DOHH2 (cell line): ENCODE data around the gene PLBD2.

ENCODE experiments used
- EZH2phosphoT487 ChIP-seq: fragments of 200-600 bp; sonication (generic); IDR thresholded peaks from 2 replicates; pipeline ENCODE4 v1.6.1; 2017; ENCODE audit warnings: borderline replicate concordance, mild to moderate bottlenecking, antibody characterized with exemption, low read length, moderate library complexity, mixed read lengths
- TF ChIP-seq, protein P1 (sequence below): fragments of 200-600 bp; sonication (generic); IDR thresholded peaks from one replicate; pipeline ENCODE4 v1.5.1; 2014; ENCODE audit warnings: antibody characterized with exemption, mild to moderate bottlenecking, low read depth, low read length; ENCODE audit not compliant: poor library complexity, severe bottlenecking

DNA sequence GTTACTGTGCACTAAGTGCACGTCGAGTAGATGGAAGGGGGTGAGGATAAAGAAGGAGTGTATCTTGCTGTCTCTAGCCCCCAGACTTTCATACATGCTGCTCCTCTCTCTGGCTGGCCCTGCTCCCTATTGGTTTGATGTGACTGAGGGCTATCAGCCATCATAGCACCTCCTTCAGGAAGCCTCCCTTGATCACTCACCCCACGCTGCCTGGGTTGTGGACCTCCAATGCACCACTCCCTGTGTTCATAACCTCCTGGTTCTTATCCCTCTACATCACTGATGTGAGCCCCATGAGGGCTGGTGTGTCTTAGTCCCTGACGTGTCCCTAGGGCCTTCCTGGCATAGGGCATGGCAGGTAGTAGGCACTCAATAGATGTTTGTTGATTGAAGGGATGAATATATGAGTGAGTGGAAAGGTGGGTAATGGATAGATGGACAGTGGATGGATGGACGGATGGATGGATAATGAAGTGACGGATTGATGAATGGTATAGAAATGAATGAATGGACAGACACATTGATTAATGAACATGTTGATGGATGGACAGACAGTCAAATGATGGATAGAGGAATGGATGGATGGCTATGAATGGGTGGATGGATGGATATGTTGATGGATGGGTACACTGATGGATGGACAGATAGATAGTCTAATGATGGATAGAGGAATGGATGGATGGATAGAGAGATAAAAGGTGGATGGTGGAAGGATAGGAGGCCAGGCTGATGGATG is 78.8 kb downstream of the PLBD2 start:
- TF ChIP-seq, protein P1, sequence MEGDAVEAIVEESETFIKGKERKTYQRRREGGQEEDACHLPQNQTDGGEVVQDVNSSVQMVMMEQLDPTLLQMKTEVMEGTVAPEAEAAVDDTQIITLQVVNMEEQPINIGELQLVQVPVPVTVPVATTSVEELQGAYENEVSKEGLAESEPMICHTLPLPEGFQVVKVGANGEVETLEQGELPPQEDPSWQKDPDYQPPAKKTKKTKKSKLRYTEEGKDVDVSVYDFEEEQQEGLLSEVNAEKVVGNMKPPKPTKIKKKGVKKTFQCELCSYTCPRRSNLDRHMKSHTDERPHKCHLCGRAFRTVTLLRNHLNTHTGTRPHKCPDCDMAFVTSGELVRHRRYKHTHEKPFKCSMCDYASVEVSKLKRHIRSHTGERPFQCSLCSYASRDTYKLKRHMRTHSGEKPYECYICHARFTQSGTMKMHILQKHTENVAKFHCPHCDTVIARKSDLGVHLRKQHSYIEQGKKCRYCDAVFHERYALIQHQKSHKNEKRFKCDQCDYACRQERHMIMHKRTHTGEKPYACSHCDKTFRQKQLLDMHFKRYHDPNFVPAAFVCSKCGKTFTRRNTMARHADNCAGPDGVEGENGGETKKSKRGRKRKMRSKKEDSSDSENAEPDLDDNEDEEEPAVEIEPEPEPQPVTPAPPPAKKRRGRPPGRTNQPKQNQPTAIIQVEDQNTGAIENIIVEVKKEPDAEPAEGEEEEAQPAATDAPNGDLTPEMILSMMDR, result no peak
- no peak for TF ChIP-seq EZH2phosphoT487
